NCI-H2196 treated with DMSO at 0.1 percent for 48 hours (cell line): Measurements from ENCODE around the gene GTPBP2.

Experiments used
- DNase-seq: peaks from one replicate; lab custom pipeline; 2025; ENCODE audit not compliant: unreplicated experiment; lab: John Stamatoyannopoulos, UW

GTPBP2 gene

GRCh38 chr6:43579171-43579570 is 49.9 kb downstream of the GTPBP2 start:
- no peak for DNase-seq

- no peak for DNase-seq
These were observed 50.3 kb downstream of the GTPBP2 start for GRCh38 chr6:43578748-43579147.

GRCh38 chr6:43575772-43576551 is 53.1 kb downstream of the GTPBP2 start, which contains the start of the genes POLH and XPO5:
Gene POLH, plus strand, starts transcription at chr6:43576185. Its CDS starts 6,135 bp downstream, at chr6:43582320.
Gene XPO5, minus strand, starts transcription at chr6:43576038. Its CDS starts 174 bp downstream, at chr6:43575864.
- peak; percentile 88 for DNase-seq

- no peak for DNase-seq
These were observed 53.8 kb downstream of the GTPBP2 start for GRCh38 chr6:43575105-43575771.

- DNase-seq = no peak
These were observed 57.0 kb downstream of the GTPBP2 start for GRCh38 chr6:43572015-43572414.

- no peak for DNase-seq
These were observed 58.1 kb downstream of the GTPBP2 start for GRCh38 chr6:43570876-43571441.
